GM12891 (cell line): ENCODE results near the gene ZSWIM1.

Experiments used
- POLR2A ChIP-seq: IDR thresholded peaks from 2 replicates; pipeline ENCODE4 v1.6.1; 2011; ENCODE audit warnings: low read depth, low read length, control low read depth
- TAF1 ChIP-seq: IDR thresholded peaks from 2 replicates; pipeline ENCODE4 v1.6.1; 2011; ENCODE audit warnings: low read depth, low read length, control low read depth

DNA sequence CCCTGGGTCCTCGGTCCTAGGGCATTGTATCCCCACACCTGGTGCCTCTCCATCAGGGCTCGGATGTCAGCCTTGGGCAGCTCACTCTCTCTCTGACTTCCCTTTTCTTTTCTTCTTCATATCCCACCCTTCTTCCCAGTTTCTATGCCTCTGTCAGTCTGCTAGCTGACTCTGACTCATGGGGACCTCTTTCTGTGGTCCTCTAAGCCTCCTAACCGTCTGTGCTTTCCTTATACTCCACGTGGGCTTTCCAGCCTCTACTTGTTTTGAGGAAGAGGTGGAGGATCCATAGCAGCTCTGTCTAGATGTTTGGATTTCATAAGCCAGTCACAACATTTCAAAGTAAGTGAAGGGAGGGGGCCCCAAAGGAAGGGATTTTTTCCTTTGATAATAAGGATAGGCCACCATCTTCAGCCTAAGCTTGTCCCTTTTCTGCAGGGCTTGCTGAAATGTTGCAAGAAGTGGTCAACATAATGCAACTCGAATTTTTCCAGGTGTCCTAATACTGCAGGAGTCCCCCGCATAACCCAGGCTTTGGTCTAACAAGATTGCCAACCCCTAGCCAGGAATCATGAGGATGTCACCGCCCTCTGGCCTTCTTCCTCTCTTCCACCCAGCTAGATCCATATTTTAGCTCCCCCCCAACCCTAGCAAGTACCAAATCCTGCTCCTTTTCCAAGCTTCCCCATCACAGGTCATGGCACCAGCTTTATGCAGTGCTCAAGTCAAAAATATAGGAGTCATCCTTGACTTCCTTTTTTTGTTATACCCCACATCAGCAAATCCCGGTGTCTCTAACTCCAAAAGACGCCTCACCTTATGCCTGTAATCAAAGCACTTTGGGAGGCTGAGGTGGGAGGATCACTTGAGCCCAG is 39.7 kb downstream of the ZSWIM1 start:
- TF ChIP-seq POLR2A: no peak
- no peak for TF ChIP-seq TAF1
